Neuronal stem cell (in vitro differentiated cells): ENCODE measurements around the gene LRRC2.

ENCODE experiments used
- DNase-seq: peaks from one replicate; pipeline ENCODE4 v3.0.0-alpha.2; 2013; ENCODE audit warnings: low spot score
- H2AFZ ChIP-seq: one replicate; pipeline ENCODE4 v1.6.1; 2013; ENCODE audit warnings: mild to moderate bottlenecking, low read length, inconsistent platforms
- H2AK5ac ChIP-seq: 2 replicates; pipeline ENCODE4 v1.6.1; 2013; ENCODE audit warnings: low read depth, mild to moderate bottlenecking, inconsistent platforms, low read length, moderate library complexity, mixed read lengths
- H2BK120ac ChIP-seq: 2 replicates; pipeline ENCODE4 v1.6.1; 2013; ENCODE audit warnings: low read depth, mild to moderate bottlenecking, inconsistent platforms, low read length, moderate library complexity, mixed read lengths
- H2BK12ac ChIP-seq: one replicate; pipeline ENCODE4 v1.6.1; 2013; ENCODE audit warnings: low read length, inconsistent platforms
- H2BK15ac ChIP-seq: 2 replicates; pipeline ENCODE4 v1.6.1; 2013; ENCODE audit warnings: mild to moderate bottlenecking, low read length, inconsistent platforms, mixed read lengths
- H2BK5ac ChIP-seq: one replicate; pipeline ENCODE4 v1.6.1; 2013; ENCODE audit warnings: inconsistent platforms, mild to moderate bottlenecking, low read length, moderate library complexity
- H3K14ac ChIP-seq: one replicate; pipeline ENCODE4 v1.6.1; 2013; ENCODE audit warnings: low read length, inconsistent platforms
- H3K18ac ChIP-seq: 2 replicates; pipeline ENCODE4 v1.6.1; 2013; ENCODE audit warnings: low read length, inconsistent platforms
- H3K23ac ChIP-seq: 2 replicates; pipeline ENCODE4 v1.6.1; 2013; ENCODE audit warnings: low read depth, mild to moderate bottlenecking, mixed read lengths, low read length, inconsistent platforms; ENCODE audit not compliant: poor library complexity
- H3K27ac ChIP-seq: replicated peaks from 3 replicates; pipeline ENCODE4 v1.5.1; 2013; ENCODE audit warnings: low read length, inconsistent platforms
- H3K27me3 ChIP-seq, 3 experiments: 2 replicates each; pipeline ENCODE4 v1.6.1; 2013; ENCODE audit warnings: low read length in 3 of 3, mild to moderate bottlenecking in 2 of 3, inconsistent platforms in 1 of 3, low read depth in 1 of 3, mixed read lengths in 1 of 3, moderate library complexity in 1 of 3; ENCODE audit not compliant: control insufficient read depth in 3 of 3, insufficient read depth in 3 of 3
- H3K36me3 ChIP-seq, 2 donors: replicated peaks in 1 of 2; 2 replicates each; pipeline ENCODE4 v1.6.1; 2013; ENCODE audit warnings: low read length in 2 of 2; ENCODE audit not compliant: control insufficient read depth in 2 of 2, insufficient read depth in 2 of 2
- H3K4ac ChIP-seq: 2 replicates; pipeline ENCODE4 v1.6.1; 2013; ENCODE audit warnings: inconsistent platforms, mild to moderate bottlenecking, low read length, moderate library complexity
- H3K4me1 ChIP-seq, 2 donors: 1 replicate in 1 of 2; 2 replicates in 1 of 2; pipeline ENCODE4 v1.6.1; 2013; ENCODE audit warnings: low read length in 2 of 2, low read depth in 1 of 2; ENCODE audit not compliant: control insufficient read depth in 2 of 2, insufficient read depth in 1 of 2
- H3K4me2 ChIP-seq: one replicate; pipeline ENCODE4 v1.6.1; 2013; ENCODE audit warnings: mild to moderate bottlenecking, low read length, inconsistent platforms; ENCODE audit not compliant: insufficient read depth, poor library complexity, severe bottlenecking
- H3K4me3 ChIP-seq, 2 donors: 2 replicates each; pipeline ENCODE4 v1.5.1; 2013; ENCODE audit warnings: low read length in 2 of 2, mild to moderate bottlenecking in 2 of 2, inconsistent platforms in 1 of 2, moderate library complexity in 1 of 2
- H3K79me1 ChIP-seq: one replicate; pipeline ENCODE4 v1.6.1; 2013; ENCODE audit warnings: low read depth, mild to moderate bottlenecking, inconsistent platforms, low read length, moderate library complexity
- H3K9ac ChIP-seq: one replicate; pipeline ENCODE4 v1.6.1; 2013; ENCODE audit warnings: mild to moderate bottlenecking, low read depth, low read length, inconsistent platforms; ENCODE audit not compliant: poor library complexity
- H3K9me3 ChIP-seq, 2 donors: replicated peaks in 1 of 2; 2 replicates each; pipeline versions ENCODE3 to v1.6.1; 2013; ENCODE audit warnings: low read length in 2 of 2, mild to moderate bottlenecking in 2 of 2, inconsistent platforms in 1 of 2, low read depth in 1 of 2, mixed read lengths in 1 of 2, moderate library complexity in 1 of 2; ENCODE audit not compliant: control insufficient read depth in 2 of 2, insufficient read depth in 1 of 2
- H4K8ac ChIP-seq: one replicate; pipeline ENCODE4 v1.6.1; 2013; ENCODE audit warnings: low read depth, mild to moderate bottlenecking, inconsistent platforms, low read length, moderate library complexity
- H4K91ac ChIP-seq: one replicate; pipeline ENCODE4 v1.6.1; 2013; ENCODE audit warnings: low read length, low read depth, mild to moderate bottlenecking, inconsistent platforms; ENCODE audit not compliant: poor library complexity
- WGBS, 2 donors: extraction: QIAGEN DNeasy Blood & Tissue Kit; methylation state at CpG; one replicate each; pipeline ENCODE4 v1.1.7; 2013; ENCODE audit warnings: missing lambda C conversion rate in 2 of 2, mixed read lengths in 1 of 2; ENCODE audit not compliant: insufficient read length in 2 of 2, insufficient replicate concordance in 1 of 2; ENCODE audit errors: extremely low coverage in 2 of 2; 5-methylcytosine and 5-hydroxymethylcytosine counted together

The LRRC2 gene

GRCh38 chr3:46542344-46542743 lies 23.8 kb downstream of the LRRC2 start:
- Histone ChIP-seq H3K14ac (no peak overlapping the region), H2BK12ac (no peak overlapping the region), H3K9me3 (no peaks in the 10 kb centered on the region), H2AK5ac (no peak overlapping the region), H3K4ac (no peak overlapping the region), H4K8ac (no peak overlapping the region), H3K4me3 (no peak overlapping the region), H3K36me3 (no peaks in the 10 kb centered on the region), H3K27me3 (no peaks in the 10 kb centered on the region), H3K18ac (no peak overlapping the region), H3K4me1 (no peaks in the 10 kb centered on the region), H2BK120ac (no peak overlapping the region), H3K79me1 (no peaks in the 10 kb centered on the region), H4K91ac (no peak overlapping the region), H2BK5ac (no peak overlapping the region), H3K9ac (no peak overlapping the region), H2BK15ac (no peak overlapping the region), H3K23ac (no peak overlapping the region), H2AFZ (no peak overlapping the region), H3K27ac (no peak overlapping the region), H3K4me2 (no peak overlapping the region)
- DNase-seq: no peak
- no CpG with 5 or more reads among the region's 2 CpGs for WGBS, 2 donors

- WGBS, 2 donors: no CpG with 5 or more reads among the region's 1 CpG
- Histone ChIP-seq H2AK5ac (no peak overlapping the region), H3K9ac (no peak overlapping the region), H2BK5ac (no peak overlapping the region), H4K8ac (no peak overlapping the region), H4K91ac (no peak overlapping the region), H3K4ac (no peak overlapping the region), H2BK120ac (no peak overlapping the region), H2BK12ac (no peak overlapping the region), H3K4me1 (no peaks in the 10 kb centered on the region), H3K14ac (no peak overlapping the region), H2BK15ac (no peak overlapping the region), H3K9me3 (no peaks in the 10 kb centered on the region), H3K36me3 (no peaks in the 10 kb centered on the region), H2AFZ (no peak overlapping the region), H3K27ac (no peak overlapping the region), H3K4me3 (no peak overlapping the region), H3K4me2 (no peak overlapping the region), H3K18ac (no peak overlapping the region), H3K23ac (no peak overlapping the region), H3K27me3 (no peaks in the 10 kb centered on the region), H3K79me1 (no peaks in the 10 kb centered on the region)
- no peak for DNase-seq
Observed at GRCh38 chr3:46541835-46542234, 24.3 kb downstream of the LRRC2 start.

- H3K23ac ChIP-seq: no peak overlapping the region
- H2AFZ ChIP-seq: no peak overlapping the region
- H3K4ac ChIP-seq: no peak overlapping the region
- H2BK5ac ChIP-seq: no peak overlapping the region
- H3K4me3 ChIP-seq: no peak overlapping the region
- H3K79me1 ChIP-seq: no peaks in the 10 kb centered on the region
- H2BK15ac ChIP-seq: no peak overlapping the region
- no peaks in the 10 kb centered on the region for H3K4me1 ChIP-seq
- H3K9ac ChIP-seq: no peak overlapping the region
- H3K27me3 ChIP-seq: no peaks in the 10 kb centered on the region
- no peak overlapping the region for H3K27ac ChIP-seq
- no peak overlapping the region for H2BK120ac ChIP-seq
- H2AK5ac ChIP-seq: no peak overlapping the region
- H4K91ac ChIP-seq: no peak overlapping the region
- H4K8ac ChIP-seq: no peak overlapping the region
- DNase-seq: no peak
- H3K18ac ChIP-seq: no peak overlapping the region
- H2BK12ac ChIP-seq: no peak overlapping the region
- H3K4me2 ChIP-seq: no peak overlapping the region
- H3K14ac ChIP-seq: no peak overlapping the region
- H3K36me3 ChIP-seq: no peaks in the 10 kb centered on the region
- WGBS, 2 donors: no CpG with 5 or more reads among the region's 4 CpGs
- no peaks in the 10 kb centered on the region for H3K9me3 ChIP-seq
Observed at GRCh38 chr3:46540550-46540949, 25.6 kb downstream of the LRRC2 start.

- no peak overlapping the region for H3K4me3 ChIP-seq
- no peak overlapping the region for H2BK120ac ChIP-seq
- DNase-seq: no peak
- H3K36me3 ChIP-seq: no peaks in the 10 kb centered on the region
- no peak overlapping the region for H2AFZ ChIP-seq
- no peak overlapping the region for H3K4me2 ChIP-seq
- H4K91ac ChIP-seq: no peak overlapping the region
- H3K14ac ChIP-seq: no peak overlapping the region
- H3K4me1 ChIP-seq: no peaks in the 10 kb centered on the region
- no peak overlapping the region for H3K27ac ChIP-seq
- H3K27me3 ChIP-seq: no peaks in the 10 kb centered on the region
- no peak overlapping the region for H2BK15ac ChIP-seq
- no peaks in the 10 kb centered on the region for H3K79me1 ChIP-seq
- H2BK12ac ChIP-seq: no peak overlapping the region
- no peak overlapping the region for H4K8ac ChIP-seq
- WGBS, 2 donors: no CpG with 5 or more reads among the region's 9 CpGs
- no peak overlapping the region for H3K9ac ChIP-seq
- H2BK5ac ChIP-seq: no peak overlapping the region
- no peak overlapping the region for H3K23ac ChIP-seq
- H3K9me3 ChIP-seq: no peaks in the 10 kb centered on the region
- no peak overlapping the region for H3K18ac ChIP-seq
- no peak overlapping the region for H3K4ac ChIP-seq
- no peak overlapping the region for H2AK5ac ChIP-seq
Observed at GRCh38 chr3:46539443-46540005, 26.6 kb downstream of the LRRC2 start.
